WERI-Rb-1 (cell line): Measurements from ENCODE around the gene CNTN3.
A peak's percentile ranks its signal among the peaks of the same experiment; 100 is the strongest.

Experiments used
- DNase-seq: peaks from one replicate; pipeline ENCODE4 v3.0.0-alpha.2; 2020
- H3K27ac ChIP-seq: fragments of 250-450 bp; sonication (Bioruptor Pico); 2 replicates; pipeline ENCODE4 v1.5.1; 2020; ENCODE audit warnings: mild to moderate bottlenecking, moderate library complexity
- H3K27me3 ChIP-seq: fragments of 250-450 bp; sonication (Bioruptor Pico); 2 replicates; pipeline ENCODE4 v1.5.1; 2021; ENCODE audit warnings: mild to moderate bottlenecking, low read depth, moderate library complexity; ENCODE audit not compliant: insufficient read depth, severe bottlenecking
- H3K36me3 ChIP-seq: fragments of 250-450 bp; sonication (Bioruptor Pico); 2 replicates; pipeline ENCODE4 v1.5.1; 2020; ENCODE audit warnings: mild to moderate bottlenecking, moderate library complexity
- H3K4me3 ChIP-seq: 2 replicates; pipeline ENCODE4 v1.5.1; 2011; ENCODE audit warnings: low read depth, mild to moderate bottlenecking, control low read depth, low read length
- H3K9me3 ChIP-seq: fragments of 250-450 bp; sonication (Bioruptor Pico); 2 replicates; pipeline ENCODE4 v1.5.1; 2021; ENCODE audit warnings: mild to moderate bottlenecking, moderate library complexity; ENCODE audit not compliant: severe bottlenecking
- TF ChIP-seq, protein P1 (sequence below): IDR thresholded peaks from 2 replicates; pipeline ENCODE4 v1.5.1; 2011; ENCODE audit warnings: low read depth, mild to moderate bottlenecking, control low read depth, inconsistent platforms, low read length

CNTN3 gene

DNA sequence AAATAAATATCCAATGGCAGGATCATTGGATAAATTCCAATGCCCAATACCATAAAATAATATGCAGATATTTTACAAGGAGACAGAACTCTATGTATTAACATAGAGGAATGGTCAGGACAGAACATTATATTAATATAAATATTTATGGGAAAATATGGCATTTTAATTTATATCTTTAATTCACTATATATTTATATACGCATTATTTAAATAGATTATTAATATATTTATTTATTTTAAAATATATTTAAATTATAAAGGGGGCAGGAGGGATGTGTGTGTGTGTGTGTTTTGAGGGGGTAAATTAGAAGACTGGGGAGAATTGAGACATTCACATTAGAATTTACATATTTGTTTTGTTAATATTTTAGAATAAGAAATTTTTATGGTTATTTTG, 31.6 kb upstream of the CNTN3 start:
- Histone ChIP-seq H3K9me3 (no peaks in the 10 kb centered on the region), H3K36me3 (no peaks in the 10 kb centered on the region), H3K4me3 (no peak overlapping the region), H3K27ac (no peak overlapping the region), H3K27me3 (no peaks in the 10 kb centered on the region)
- DNase-seq: no peak
- TF ChIP-seq, protein P1, sequence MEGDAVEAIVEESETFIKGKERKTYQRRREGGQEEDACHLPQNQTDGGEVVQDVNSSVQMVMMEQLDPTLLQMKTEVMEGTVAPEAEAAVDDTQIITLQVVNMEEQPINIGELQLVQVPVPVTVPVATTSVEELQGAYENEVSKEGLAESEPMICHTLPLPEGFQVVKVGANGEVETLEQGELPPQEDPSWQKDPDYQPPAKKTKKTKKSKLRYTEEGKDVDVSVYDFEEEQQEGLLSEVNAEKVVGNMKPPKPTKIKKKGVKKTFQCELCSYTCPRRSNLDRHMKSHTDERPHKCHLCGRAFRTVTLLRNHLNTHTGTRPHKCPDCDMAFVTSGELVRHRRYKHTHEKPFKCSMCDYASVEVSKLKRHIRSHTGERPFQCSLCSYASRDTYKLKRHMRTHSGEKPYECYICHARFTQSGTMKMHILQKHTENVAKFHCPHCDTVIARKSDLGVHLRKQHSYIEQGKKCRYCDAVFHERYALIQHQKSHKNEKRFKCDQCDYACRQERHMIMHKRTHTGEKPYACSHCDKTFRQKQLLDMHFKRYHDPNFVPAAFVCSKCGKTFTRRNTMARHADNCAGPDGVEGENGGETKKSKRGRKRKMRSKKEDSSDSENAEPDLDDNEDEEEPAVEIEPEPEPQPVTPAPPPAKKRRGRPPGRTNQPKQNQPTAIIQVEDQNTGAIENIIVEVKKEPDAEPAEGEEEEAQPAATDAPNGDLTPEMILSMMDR: no peak

DNA sequence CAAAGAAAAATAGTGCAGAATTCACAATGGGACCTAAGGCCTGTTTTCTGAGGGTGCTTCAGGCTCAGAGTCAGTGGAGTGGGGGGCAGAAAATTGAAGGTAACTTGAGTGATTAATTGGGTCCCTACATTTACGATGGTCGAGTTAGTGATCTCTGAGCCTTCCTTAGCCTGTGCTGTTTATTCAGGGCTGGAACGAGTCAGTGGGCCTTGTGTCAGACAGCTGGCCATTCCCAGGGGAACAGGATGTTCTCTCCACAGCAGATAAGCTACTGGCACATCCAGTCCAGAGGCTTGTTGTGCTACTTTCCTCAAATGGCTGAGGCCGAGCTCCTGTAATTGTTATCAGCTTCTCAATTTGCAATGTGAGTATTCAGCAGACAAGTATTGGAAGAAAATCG, 29.2 kb upstream of the CNTN3 start:
- H3K4me3 ChIP-seq: no peak overlapping the region
- DNase-seq: peak; percentile 48
- H3K27me3 ChIP-seq: no peaks in the 10 kb centered on the region
- no peak overlapping the region for H3K27ac ChIP-seq
- H3K36me3 ChIP-seq: no peaks in the 10 kb centered on the region
- H3K9me3 ChIP-seq: no peaks in the 10 kb centered on the region
- TF ChIP-seq, protein P1: no peak

DNA sequence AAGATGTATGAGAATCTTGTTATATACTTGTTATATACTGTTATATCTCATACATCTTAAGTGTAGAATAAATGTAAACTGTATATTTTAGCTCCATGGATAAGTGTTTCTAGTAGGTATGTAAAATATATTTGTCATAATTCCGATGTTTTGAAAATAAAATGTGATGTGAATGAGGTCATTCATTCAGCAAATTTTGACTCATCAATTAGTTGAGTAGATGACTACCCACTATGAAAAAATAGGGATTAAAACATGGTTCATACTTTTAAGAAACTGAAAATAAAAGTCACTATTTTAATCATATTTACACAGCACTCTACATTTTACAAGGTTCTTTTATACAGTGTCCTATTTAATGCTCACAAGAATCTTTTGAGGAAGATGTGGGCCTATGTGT, 28.4 kb upstream of the CNTN3 start:
- Histone ChIP-seq H3K36me3 (no peaks in the 10 kb centered on the region), H3K9me3 (no peaks in the 10 kb centered on the region), H3K27me3 (no peaks in the 10 kb centered on the region), H3K27ac (no peak overlapping the region), H3K4me3 (no peak overlapping the region)
- TF ChIP-seq, protein P1: no peak
- no peak for DNase-seq

DNA sequence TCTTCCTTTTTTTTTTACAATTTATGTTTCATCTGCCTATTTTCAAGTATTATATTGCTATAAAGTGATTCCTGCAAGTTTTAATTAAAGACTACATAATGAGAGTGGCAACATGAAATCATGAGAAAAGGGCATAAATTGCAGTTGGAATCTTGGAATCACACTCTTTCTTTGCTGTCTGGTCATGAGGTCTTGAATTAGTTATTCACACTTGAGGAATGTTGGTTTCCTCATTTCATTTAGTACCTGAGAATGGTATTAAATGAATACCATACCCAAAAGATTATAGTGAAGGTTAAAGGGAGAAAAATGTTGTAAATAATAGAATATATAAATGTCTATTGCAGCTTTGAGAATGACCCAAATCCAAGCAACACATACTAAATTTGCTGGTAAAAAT, 25.8 kb upstream of the CNTN3 start:
- Histone ChIP-seq H3K36me3 (no peaks in the 10 kb centered on the region), H3K4me3 (no peak overlapping the region), H3K27ac (no peak overlapping the region), H3K9me3 (no peaks in the 10 kb centered on the region), H3K27me3 (no peaks in the 10 kb centered on the region)
- TF ChIP-seq, protein P1: no peak
- no peak for DNase-seq

DNA sequence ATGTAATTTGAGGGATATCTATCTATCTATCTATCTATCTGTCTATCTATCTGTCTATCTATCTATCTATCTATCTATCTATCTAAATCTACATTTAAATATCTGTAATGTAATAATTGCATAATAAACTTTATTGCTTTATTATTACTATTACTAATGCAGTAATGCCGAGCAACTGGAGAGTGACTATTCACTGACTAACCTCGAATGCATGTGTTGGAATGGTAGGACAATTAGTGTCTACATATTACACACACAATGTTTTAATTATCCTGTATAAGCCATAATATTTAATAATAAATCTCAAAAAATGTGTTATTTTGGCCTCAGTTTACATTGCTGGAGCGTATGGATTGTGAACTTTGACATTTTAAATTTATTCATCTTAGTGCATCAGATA, 25.2 kb upstream of the CNTN3 start:
- H3K36me3 ChIP-seq: no peaks in the 10 kb centered on the region
- DNase-seq: no peak
- no peak overlapping the region for H3K4me3 ChIP-seq
- TF ChIP-seq, protein P1: no peak
- no peak overlapping the region for H3K27ac ChIP-seq
- H3K27me3 ChIP-seq: no peaks in the 10 kb centered on the region
- no peaks in the 10 kb centered on the region for H3K9me3 ChIP-seq

DNA sequence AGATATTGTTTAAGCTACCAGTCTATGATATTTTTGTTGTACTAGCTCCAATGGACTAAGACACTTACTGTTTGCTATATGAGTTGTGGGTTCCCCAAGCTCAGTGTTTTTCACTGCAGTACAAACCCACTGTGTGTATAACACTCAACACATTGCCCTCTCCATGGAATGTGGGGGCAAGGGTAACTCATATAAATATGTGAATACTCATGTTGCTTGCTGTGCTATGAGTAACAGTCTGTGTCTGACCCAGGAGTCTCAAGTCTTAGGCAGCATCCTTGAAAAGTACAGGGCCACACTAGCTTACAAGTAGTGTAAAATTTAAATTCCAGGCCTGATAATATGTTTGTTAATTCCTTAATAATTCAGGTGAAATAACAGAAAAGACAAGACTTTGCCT, 22.5 kb upstream of the CNTN3 start:
- no peak overlapping the region for H3K27ac ChIP-seq
- DNase-seq: no peak
- H3K36me3 ChIP-seq: no peaks in the 10 kb centered on the region
- TF ChIP-seq, protein P1: no peak
- no peak overlapping the region for H3K4me3 ChIP-seq
- H3K9me3 ChIP-seq: no peaks in the 10 kb centered on the region
- no peaks in the 10 kb centered on the region for H3K27me3 ChIP-seq
